ENCODE data around the gene RNF212. TPM values are rescaled to one million over a fixed set of nuclear protein-coding genes. Genes with fewer than 3 reads are reported as not detected.
"Not testable (repeated sequence)": the region's sequence is repeated elsewhere in the genome, so short reads cannot be mapped to it uniquely, and the experiment has no call there.

The RNF212 gene
- total RNA-seq, 2 experiments from 2014 or later: 3.2 to 3.5 TPM

- POLR2A ChIA-PET; H3K4me3 Mint-ChIP-seq; H3K36me3 Mint-ChIP-seq (ENCODE audit: low read depth); H3K9me3 Mint-ChIP-seq; H3K27me3 Mint-ChIP-seq; DNase-seq; H3K27ac Mint-ChIP-seq: not testable (repeated sequence)
- H3K4me1 Mint-ChIP-seq: peaks cover 10% of the 10 kb centered on the region
- CTCF ChIA-PET: interaction anchor here (1.7 kb wide), 1 partner anchor 17 kb away, joined by 4 read pairs; no protein-coding TSS in a partner anchor
Observed at GRCh38 chr4:1054696-1055242, 58.6 kb downstream of the RNF212 start.

GRCh38 chr4:1053891-1054290, 59.5 kb downstream of the RNF212 start:
- DNase-seq; H3K27ac Mint-ChIP-seq; H3K36me3 Mint-ChIP-seq (ENCODE audit: low read depth); H3K27me3 Mint-ChIP-seq; H3K9me3 Mint-ChIP-seq; H3K4me3 Mint-ChIP-seq; CTCF ChIA-PET; POLR2A ChIA-PET: not testable (repeated sequence)
- peaks cover 10% of the 10 kb centered on the region for H3K4me1 Mint-ChIP-seq

GRCh38 chr4:1053080-1053661, 60.2 kb downstream of the RNF212 start:
- H3K4me3 Mint-ChIP-seq: no peak overlapping the region
- ChIA-PET POLR2A (no interaction called here), CTCF (interaction anchor here (0.5 kb wide), 1 partner anchor 706 kb away, joined by 3 read pairs; no protein-coding TSS in a partner anchor)
- no peak for DNase-seq
- H3K27me3 Mint-ChIP-seq: peaks cover 3% of the 10 kb centered on the region
- H3K27ac Mint-ChIP-seq: no peak overlapping the region
- peaks cover 2% of the 10 kb centered on the region for H3K9me3 Mint-ChIP-seq
- H3K4me1 Mint-ChIP-seq: peaks cover 10% of the 10 kb centered on the region
- H3K36me3 Mint-ChIP-seq (ENCODE audit: low read depth): no peaks in the 10 kb centered on the region

DNA sequence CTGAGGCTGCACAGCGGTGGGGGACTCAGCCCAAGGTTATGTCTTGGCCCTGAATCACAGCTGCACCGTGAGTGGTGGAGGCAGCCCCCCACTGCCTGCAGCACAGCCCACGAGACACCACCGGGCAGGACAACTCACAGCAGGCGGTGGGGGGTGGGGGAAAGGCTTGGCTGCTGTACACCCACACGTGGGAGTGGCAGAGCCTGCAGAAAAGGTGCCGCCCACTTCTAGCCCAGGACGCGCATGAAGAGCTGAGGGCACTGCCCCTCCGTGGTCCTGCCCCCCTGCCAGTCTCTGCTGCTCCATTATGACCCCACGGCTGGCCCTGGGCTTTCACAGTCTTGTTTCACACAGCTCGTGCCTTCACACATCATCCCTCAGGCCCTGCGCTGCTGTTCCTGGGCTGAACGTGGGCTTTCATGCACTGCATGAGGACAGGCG, 61.1 kb downstream of the RNF212 start:
- Mint-ChIP-seq H3K9me3 (peaks cover 2% of the 10 kb centered on the region), H3K4me3 (no peak overlapping the region), H3K4me1 (peaks cover 10% of the 10 kb centered on the region), H3K27ac (no peak overlapping the region), H3K36me3 (ENCODE audit: low read depth) (no peaks in the 10 kb centered on the region), H3K27me3 (peaks cover 8% of the 10 kb centered on the region)
- DNase-seq: no peak
- CTCF ChIA-PET: no interaction called here
- POLR2A ChIA-PET: no interaction called here

GRCh38 chr4:1051472-1051871, 61.9 kb downstream of the RNF212 start:
- peaks cover 2% of the 10 kb centered on the region for H3K9me3 Mint-ChIP-seq
- no peak for DNase-seq
- peaks cover 11% of the 10 kb centered on the region for H3K27me3 Mint-ChIP-seq
- no peak overlapping the region for H3K27ac Mint-ChIP-seq
- H3K4me3 Mint-ChIP-seq: no peak overlapping the region
- POLR2A ChIA-PET: no interaction called here
- peaks cover 10% of the 10 kb centered on the region for H3K4me1 Mint-ChIP-seq
- H3K36me3 Mint-ChIP-seq (ENCODE audit: low read depth): peaks cover 2% of the 10 kb centered on the region
- CTCF ChIA-PET: no interaction called here

DNA sequence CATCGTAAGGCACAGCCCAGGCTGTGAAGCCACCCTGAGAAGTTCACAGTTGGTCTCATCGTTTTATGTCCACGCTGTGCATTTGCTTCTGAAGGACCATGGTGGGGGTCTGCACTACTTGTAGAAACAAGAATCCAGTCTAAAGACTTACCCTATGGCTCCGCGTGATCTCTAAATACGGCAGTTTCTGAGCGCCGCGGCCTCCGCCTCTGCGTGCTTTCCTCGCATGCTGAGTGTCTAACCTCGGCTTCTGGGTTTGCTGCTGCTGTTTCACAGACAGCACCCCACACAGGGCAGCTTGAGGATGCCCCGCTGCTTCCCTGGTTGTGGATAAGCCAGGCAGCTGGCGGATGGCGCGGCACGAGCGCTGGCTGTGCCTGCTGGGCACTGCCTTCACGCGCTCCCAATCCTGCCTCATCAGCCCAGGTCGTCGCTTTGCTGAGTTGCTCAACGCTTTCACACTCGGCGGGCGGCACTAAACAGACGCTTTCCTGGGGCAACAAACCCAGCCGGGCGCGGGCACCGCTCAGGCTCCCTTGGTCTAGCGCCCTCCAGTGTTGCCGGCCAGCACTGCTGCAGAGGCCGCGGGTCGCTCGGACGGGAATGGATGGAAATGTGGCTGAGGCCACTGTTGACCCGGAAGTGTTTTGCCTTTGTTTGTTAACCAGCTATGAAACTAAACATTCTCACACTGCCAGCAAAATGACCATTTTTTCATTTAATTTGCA, 62.7 kb downstream of the RNF212 start:
- peaks cover 2% of the 10 kb centered on the region for H3K36me3 Mint-ChIP-seq (ENCODE audit: low read depth)
- no peak overlapping the region for H3K4me3 Mint-ChIP-seq
- peaks cover 11% of the 10 kb centered on the region for H3K27me3 Mint-ChIP-seq
- H3K27ac Mint-ChIP-seq: no peak overlapping the region
- ChIA-PET POLR2A (no interaction called here), CTCF (no interaction called here)
- peaks cover 2% of the 10 kb centered on the region for H3K4me1 Mint-ChIP-seq
- peaks cover 2% of the 10 kb centered on the region for H3K9me3 Mint-ChIP-seq
- DNase-seq: no peak

- no peak overlapping the region for H3K27ac Mint-ChIP-seq
- no peak for DNase-seq
- CTCF ChIA-PET: interaction anchor here (1.1 kb wide), 1 partner anchor 651 kb away, joined by 3 read pairs; no protein-coding TSS in a partner anchor
- peaks cover 2% of the 10 kb centered on the region for H3K36me3 Mint-ChIP-seq (ENCODE audit: low read depth)
- peaks cover 2% of the 10 kb centered on the region for H3K9me3 Mint-ChIP-seq
- H3K27me3 Mint-ChIP-seq: peaks cover 11% of the 10 kb centered on the region
- no peaks in the 10 kb centered on the region for H3K4me1 Mint-ChIP-seq
- H3K4me3 Mint-ChIP-seq: no peak overlapping the region
- POLR2A ChIA-PET: no interaction called here
Observed at GRCh38 chr4:1049591-1049905, 63.8 kb downstream of the RNF212 start.

- ChIA-PET POLR2A (no interaction called here), CTCF (interaction anchor here (1.1 kb wide), 1 partner anchor 651 kb away, joined by 3 read pairs; no protein-coding TSS in a partner anchor)
- Mint-ChIP-seq H3K4me1 (no peaks in the 10 kb centered on the region), H3K9me3 (peaks cover 2% of the 10 kb centered on the region), H3K36me3 (ENCODE audit: low read depth) (peaks cover 2% of the 10 kb centered on the region), H3K4me3 (no peak overlapping the region), H3K27ac (no peak overlapping the region), H3K27me3 (peaks cover 11% of the 10 kb centered on the region)
- no peak for DNase-seq
Observed at GRCh38 chr4:1048773-1049590, 64.4 kb downstream of the RNF212 start.

GRCh38 chr4:1047976-1048772, 65.2 kb downstream of the RNF212 start:
- H3K9me3 Mint-ChIP-seq: peaks cover 2% of the 10 kb centered on the region
- H3K27ac Mint-ChIP-seq: no peak overlapping the region
- ChIA-PET POLR2A (no interaction called here), CTCF (no interaction called here)
- peaks cover 8% of the 10 kb centered on the region for H3K27me3 Mint-ChIP-seq
- H3K36me3 Mint-ChIP-seq (ENCODE audit: low read depth): peaks cover 2% of the 10 kb centered on the region
- DNase-seq: no peak
- H3K4me3 Mint-ChIP-seq: no peak overlapping the region
- H3K4me1 Mint-ChIP-seq: no peaks in the 10 kb centered on the region

GRCh38 chr4:1047106-1047975, 66.0 kb downstream of the RNF212 start:
- Mint-ChIP-seq H3K27ac (no peak overlapping the region), H3K27me3 (peaks cover 8% of the 10 kb centered on the region), H3K36me3 (ENCODE audit: low read depth) (peaks cover 2% of the 10 kb centered on the region), H3K4me3 (no peak overlapping the region), H3K4me1 (no peaks in the 10 kb centered on the region), H3K9me3 (peaks cover 2% of the 10 kb centered on the region)
- ChIA-PET POLR2A (no interaction called here), CTCF (no interaction called here)
- no peak for DNase-seq

GRCh38 chr4:1046581-1047011, 66.8 kb downstream of the RNF212 start:
- H3K9me3 Mint-ChIP-seq; H3K4me1 Mint-ChIP-seq; H3K27me3 Mint-ChIP-seq; H3K4me3 Mint-ChIP-seq; H3K36me3 Mint-ChIP-seq (ENCODE audit: low read depth); DNase-seq; CTCF ChIA-PET; POLR2A ChIA-PET: not testable (repeated sequence)
- peak overlapping the region; percentile 71 for H3K27ac Mint-ChIP-seq

Measured in activated CD4-positive, alpha-beta T cell treated with anti-CD3 and anti-CD28 coated beads, Interleukin-2, amount 10 ng/mL, durations not matched to agents 7 days and 5 days (primary cell).